ENCODE data around the gene MYEOV.

The MYEOV gene

GRCh38 chr11:69287968-69288882 lies 5.7 kb upstream of the MYEOV start:
- DNase-seq = no peak

- DNase-seq = no peak
Observed at GRCh38 chr11:69288883-69289242, 5.1 kb upstream of the MYEOV start.

- no peak for DNase-seq
Observed at GRCh38 chr11:69290806-69291205, 3.1 kb upstream of the MYEOV start.

- no peak for DNase-seq
Observed at GRCh38 chr11:69291459-69292110, 2.4 kb upstream of the MYEOV start.

- peak; percentile 49 for DNase-seq
Observed at GRCh38 chr11:69292221-69292648, 1.7 kb upstream of the MYEOV start.

- no peak for DNase-seq
Observed at GRCh38 chr11:69293087-69293486, 868 bp upstream of the MYEOV start.

- DNase-seq = no peak
Observed at GRCh38 chr11:69294571-69295078, 670 bp downstream of the MYEOV start.

GRCh38 chr11:69295079-69295994 lies 1.4 kb downstream of the MYEOV start:
- no peak for DNase-seq

- DNase-seq = no peak
Observed at GRCh38 chr11:69295995-69296889, 2.3 kb downstream of the MYEOV start.

- peak; percentile 60 for DNase-seq
Observed at GRCh38 chr11:69296890-69297786, 3.2 kb downstream of the MYEOV start.

- peak; percentile 33 for DNase-seq
Observed at GRCh38 chr11:69297787-69298266, 3.9 kb downstream of the MYEOV start.

GRCh38 chr11:69298267-69299022 lies 4.5 kb downstream of the MYEOV start:
- DNase-seq = no peak

GRCh38 chr11:69299023-69299461 lies 5.1 kb downstream of the MYEOV start:
- DNase-seq = no peak

GRCh38 chr11:69299572-69299971 lies 5.6 kb downstream of the MYEOV start:
- no peak for DNase-seq

- no peak for DNase-seq
Observed at GRCh38 chr11:69300120-69301060, 6.4 kb downstream of the MYEOV start.

GRCh38 chr11:69301081-69301454 lies 7.1 kb downstream of the MYEOV start:
- DNase-seq = no peak

- DNase-seq = no peak
Observed at GRCh38 chr11:69301455-69302401, 7.8 kb downstream of the MYEOV start.
